ENCODE measurements around the gene RNF144A.

Gene RNF144A

DNA sequence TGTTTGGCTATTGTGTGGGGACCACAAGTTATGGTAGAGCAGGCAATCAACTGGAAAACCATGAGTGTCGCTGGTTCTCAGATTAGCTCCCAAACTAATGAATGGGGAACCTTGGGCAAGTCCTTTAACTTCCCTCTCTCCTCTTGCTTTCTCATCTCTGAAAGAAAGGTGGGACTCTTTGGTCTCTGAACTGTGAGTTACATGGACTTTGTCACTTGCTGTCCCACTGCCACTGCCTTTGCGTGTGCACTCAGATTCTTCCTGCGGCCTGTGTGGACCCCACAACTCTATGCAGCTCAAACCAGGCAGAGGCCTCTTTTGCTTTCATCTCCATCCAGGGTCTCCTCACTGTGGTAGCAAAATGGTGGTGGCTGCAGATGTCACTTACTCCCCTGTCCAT is 86.7 kb downstream of the RNF144A start:
- Histone ChIP-seq H2AFZ (ENCODE audit: low read length) (no peak overlapping the region), H3K27me3 (replicated peaks; ENCODE audit: insufficient read depth, low read length) (no peaks in the 10 kb centered on the region), H3K9ac (ENCODE audit: low read length) (no peak overlapping the region), H3K4me1 (ENCODE audit: low read length) (no peaks in the 10 kb centered on the region), H3K4me2 (ENCODE audit: low read depth, low read length) (no peak overlapping the region), H3K9me3 (replicated peaks; ENCODE audit: insufficient read depth, low read length) (no peaks in the 10 kb centered on the region), H4K20me1 (ENCODE audit: insufficient read depth, low read length) (no peaks in the 10 kb centered on the region), H3K36me3 (replicated peaks; ENCODE audit: insufficient read depth, low read length) (no peaks in the 10 kb centered on the region), H3K79me2 (ENCODE audit: low read length) (no peaks in the 10 kb centered on the region), H3K27ac (ENCODE audit: low read length) (no peak overlapping the region), H3K4me3 (ENCODE audit: low read length) (no peak overlapping the region), H3F3A (ENCODE audit: insufficient read depth, low read length) (no peaks in the 10 kb centered on the region), H3K9me2 (replicated peaks; ENCODE audit: insufficient read depth, low read length) (no peaks in the 10 kb centered on the region)
- no peak for TF ChIP-seq EZH2 (optimal IDR thresholded peaks at IDR 0.05; ENCODE audit: low read depth, low read length)
- TF ChIP-seq, protein P1, sequence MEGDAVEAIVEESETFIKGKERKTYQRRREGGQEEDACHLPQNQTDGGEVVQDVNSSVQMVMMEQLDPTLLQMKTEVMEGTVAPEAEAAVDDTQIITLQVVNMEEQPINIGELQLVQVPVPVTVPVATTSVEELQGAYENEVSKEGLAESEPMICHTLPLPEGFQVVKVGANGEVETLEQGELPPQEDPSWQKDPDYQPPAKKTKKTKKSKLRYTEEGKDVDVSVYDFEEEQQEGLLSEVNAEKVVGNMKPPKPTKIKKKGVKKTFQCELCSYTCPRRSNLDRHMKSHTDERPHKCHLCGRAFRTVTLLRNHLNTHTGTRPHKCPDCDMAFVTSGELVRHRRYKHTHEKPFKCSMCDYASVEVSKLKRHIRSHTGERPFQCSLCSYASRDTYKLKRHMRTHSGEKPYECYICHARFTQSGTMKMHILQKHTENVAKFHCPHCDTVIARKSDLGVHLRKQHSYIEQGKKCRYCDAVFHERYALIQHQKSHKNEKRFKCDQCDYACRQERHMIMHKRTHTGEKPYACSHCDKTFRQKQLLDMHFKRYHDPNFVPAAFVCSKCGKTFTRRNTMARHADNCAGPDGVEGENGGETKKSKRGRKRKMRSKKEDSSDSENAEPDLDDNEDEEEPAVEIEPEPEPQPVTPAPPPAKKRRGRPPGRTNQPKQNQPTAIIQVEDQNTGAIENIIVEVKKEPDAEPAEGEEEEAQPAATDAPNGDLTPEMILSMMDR (IDR thresholded peaks at IDR 0.05; ENCODE audit: low read length) = no peak
- no peak for DNase-seq

DNA sequence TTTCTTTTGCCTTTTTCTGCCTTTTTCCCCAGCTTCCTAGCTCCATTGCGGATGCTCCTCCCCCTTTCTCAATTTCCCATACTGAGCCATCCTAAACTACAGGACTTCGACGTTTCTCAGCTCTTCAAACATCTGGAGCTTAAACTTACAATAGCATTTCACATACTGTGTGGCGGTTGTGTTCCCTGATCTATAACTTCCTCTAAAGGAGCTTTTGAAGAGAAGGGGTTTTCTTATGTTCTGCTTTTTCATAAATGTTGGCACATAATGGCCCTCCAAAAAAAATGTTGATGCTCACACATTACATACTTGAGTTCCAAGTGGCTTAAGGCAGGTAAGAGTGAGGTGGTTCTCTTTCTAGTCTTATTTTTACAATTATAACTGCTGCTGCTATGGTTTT is 87.4 kb downstream of the RNF144A start:
- H3K79me2 ChIP-seq (ENCODE audit: low read length) = no peaks in the 10 kb centered on the region
- H3K9me2 ChIP-seq (replicated peaks; ENCODE audit: insufficient read depth, low read length) = no peaks in the 10 kb centered on the region
- no peak overlapping the region for H3K4me2 ChIP-seq (ENCODE audit: low read depth, low read length)
- H2AFZ ChIP-seq (ENCODE audit: low read length) = no peak overlapping the region
- H3K9me3 ChIP-seq (replicated peaks; ENCODE audit: insufficient read depth, low read length) = no peaks in the 10 kb centered on the region
- DNase-seq = no peak
- no peaks in the 10 kb centered on the region for H3F3A ChIP-seq (ENCODE audit: insufficient read depth, low read length)
- H3K27me3 ChIP-seq (replicated peaks; ENCODE audit: insufficient read depth, low read length) = no peaks in the 10 kb centered on the region
- TF ChIP-seq, protein P1 (IDR thresholded peaks at IDR 0.05; ENCODE audit: low read length) = no peak
- no peak for TF ChIP-seq EZH2phosphoT487 (IDR thresholded peaks at IDR 0.05; ENCODE audit: low read length)
- H3K4me3 ChIP-seq (ENCODE audit: low read length) = no peak overlapping the region
- H3K36me3 ChIP-seq (replicated peaks; ENCODE audit: insufficient read depth, low read length) = no peaks in the 10 kb centered on the region
- no peak overlapping the region for H3K27ac ChIP-seq (ENCODE audit: low read length)
- no peaks in the 10 kb centered on the region for H4K20me1 ChIP-seq (ENCODE audit: insufficient read depth, low read length)
- no peaks in the 10 kb centered on the region for H3K4me1 ChIP-seq (ENCODE audit: low read length)
- H3K9ac ChIP-seq (ENCODE audit: low read length) = no peak overlapping the region

DNA sequence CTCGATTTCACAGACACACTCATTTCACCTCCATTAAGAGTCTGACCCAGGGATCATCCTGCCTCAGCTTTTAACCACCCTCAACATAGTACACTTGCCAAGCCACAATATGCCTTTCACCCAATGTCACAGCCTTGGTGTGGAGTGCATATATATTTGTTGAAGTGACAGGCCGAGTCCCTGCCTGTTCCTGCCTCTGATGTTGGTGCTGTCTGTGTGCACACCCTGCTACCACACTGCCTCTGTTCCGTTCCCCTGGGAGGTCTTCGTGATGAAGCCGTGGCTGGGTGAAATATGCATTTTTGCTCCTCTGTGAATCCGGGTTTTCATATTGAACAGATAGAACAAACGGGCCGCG is 90.3 kb downstream of the RNF144A start:
- Histone ChIP-seq H3K4me2 (ENCODE audit: low read depth, low read length) (no peak overlapping the region), H3K4me1 (ENCODE audit: low read length) (no peaks in the 10 kb centered on the region), H3K27me3 (replicated peaks; ENCODE audit: insufficient read depth, low read length) (no peaks in the 10 kb centered on the region), H3F3A (ENCODE audit: insufficient read depth, low read length) (no peaks in the 10 kb centered on the region), H3K36me3 (replicated peaks; ENCODE audit: insufficient read depth, low read length) (no peaks in the 10 kb centered on the region), H3K27ac (ENCODE audit: low read length) (no peak overlapping the region), H2AFZ (ENCODE audit: low read length) (no peak overlapping the region), H3K9ac (ENCODE audit: low read length) (no peak overlapping the region), H4K20me1 (ENCODE audit: insufficient read depth, low read length) (no peaks in the 10 kb centered on the region), H3K9me3 (replicated peaks; ENCODE audit: insufficient read depth, low read length) (no peaks in the 10 kb centered on the region), H3K9me2 (replicated peaks; ENCODE audit: insufficient read depth, low read length) (no peaks in the 10 kb centered on the region), H3K79me2 (ENCODE audit: low read length) (no peaks in the 10 kb centered on the region), H3K4me3 (ENCODE audit: low read length) (no peak overlapping the region)
- TF ChIP-seq EZH2 (optimal IDR thresholded peaks at IDR 0.05; ENCODE audit: low read depth, low read length) = no peak
- no peak for TF ChIP-seq EZH2phosphoT487 (IDR thresholded peaks at IDR 0.05; ENCODE audit: low read length)
- TF ChIP-seq, protein P1 (IDR thresholded peaks at IDR 0.05; ENCODE audit: low read length) = no peak
- DNase-seq = no peak

All from MM.1S (cell line).